ENCODE measurements around the gene PRELID2.

The PRELID2 gene

DNA sequence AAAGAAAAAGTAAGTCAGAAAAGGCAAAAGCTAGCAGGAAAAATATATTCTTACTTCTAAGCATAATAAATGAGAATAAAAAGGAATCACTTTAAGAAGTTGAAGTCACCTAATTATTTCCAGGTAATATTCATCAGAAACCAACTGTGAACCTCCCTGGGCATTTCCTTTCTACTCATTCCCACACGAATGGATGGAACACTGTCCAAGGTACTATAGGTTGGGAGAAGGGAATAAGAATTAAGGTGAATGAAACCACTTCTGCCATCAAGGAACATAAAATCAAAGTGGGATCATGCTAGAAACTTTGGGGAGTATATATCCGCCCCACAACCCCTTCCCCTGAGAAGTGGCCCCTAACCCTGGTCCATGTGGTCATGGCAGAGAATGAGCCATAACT, 41.6 kb downstream of the PRELID2 start:
- DNase-seq = no peak

DNA sequence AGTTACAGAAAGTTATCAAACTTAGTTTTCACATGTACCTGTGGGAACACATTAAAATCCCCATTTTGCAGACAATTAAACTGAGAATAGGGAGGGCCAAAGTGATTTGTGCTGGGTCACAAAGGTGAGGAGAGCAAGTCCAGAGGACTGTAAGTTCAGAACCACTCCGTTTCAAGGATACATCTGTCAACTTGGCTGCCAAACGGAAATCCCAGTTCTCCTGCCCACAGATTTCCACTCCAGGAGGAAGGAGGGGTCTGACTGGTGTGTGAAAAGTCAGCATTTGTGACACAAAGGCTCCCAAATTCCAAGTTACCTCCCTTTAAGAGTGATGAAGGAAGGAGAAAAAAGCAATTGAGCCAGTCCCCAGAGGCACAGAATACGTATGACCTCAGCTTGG, 42.3 kb downstream of the PRELID2 start:
- DNase-seq = no peak

DNA sequence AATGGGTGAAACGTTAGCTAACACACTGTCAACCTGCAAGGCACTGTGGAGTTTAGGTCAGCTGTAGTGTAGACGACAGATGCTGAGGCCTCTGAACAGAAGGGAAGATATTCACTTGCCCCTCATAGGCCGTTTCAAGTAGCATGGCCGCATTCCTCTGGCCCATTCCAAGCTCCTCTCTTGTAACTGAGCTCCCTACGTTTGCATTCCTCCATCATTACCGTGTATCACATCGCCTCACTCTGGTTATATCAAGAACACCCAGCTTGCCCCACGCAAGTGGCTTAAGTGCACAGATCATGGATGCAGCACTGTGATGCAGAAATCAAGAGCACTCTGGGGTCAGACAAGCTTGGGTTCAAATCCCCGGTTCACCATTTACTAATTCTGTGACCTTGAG, 43.3 kb downstream of the PRELID2 start:
- peak in 1 of 2 experiments; percentile 1 for DNase-seq

DNA sequence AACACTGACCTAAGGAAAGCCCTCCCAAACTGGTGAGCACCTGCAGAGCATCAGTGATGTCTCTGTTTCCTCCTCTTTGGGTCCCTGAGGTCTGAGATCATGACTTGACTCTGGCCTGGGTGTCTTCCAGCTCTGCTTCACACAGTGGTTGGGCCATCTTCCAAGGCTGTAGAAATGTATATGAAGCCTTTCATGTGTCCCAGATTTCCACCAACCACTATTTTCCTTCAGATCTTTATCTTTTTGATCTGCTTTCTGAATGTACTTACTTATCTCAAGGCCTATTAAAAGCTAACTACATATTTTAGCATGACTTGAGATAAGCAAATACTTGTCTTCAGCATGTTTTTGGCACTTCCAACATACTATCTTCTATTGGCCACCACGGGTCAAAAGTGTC, 47.1 kb downstream of the PRELID2 start:
- DNase-seq = no peak

DNA sequence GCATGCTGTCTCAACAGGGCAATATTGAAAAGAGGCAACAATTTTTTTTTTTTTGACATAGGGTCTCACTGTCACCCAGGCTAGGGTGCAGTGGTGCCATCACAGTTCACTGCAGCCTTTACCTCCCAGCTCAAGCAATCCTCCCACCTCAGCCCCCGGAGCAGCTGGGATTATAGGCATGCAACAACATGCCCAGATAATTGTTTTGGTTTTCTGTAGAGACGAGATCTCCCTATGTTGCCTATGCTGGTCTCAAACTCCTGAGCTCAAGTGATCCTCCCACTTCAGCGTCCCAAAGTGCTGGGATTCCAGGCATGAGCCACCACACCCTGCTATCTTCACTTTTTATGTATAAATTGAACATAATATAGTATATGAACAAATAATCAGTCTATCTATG, 47.6 kb downstream of the PRELID2 start:
- peak in 1 of 2 experiments; percentile 3 for DNase-seq

DNA sequence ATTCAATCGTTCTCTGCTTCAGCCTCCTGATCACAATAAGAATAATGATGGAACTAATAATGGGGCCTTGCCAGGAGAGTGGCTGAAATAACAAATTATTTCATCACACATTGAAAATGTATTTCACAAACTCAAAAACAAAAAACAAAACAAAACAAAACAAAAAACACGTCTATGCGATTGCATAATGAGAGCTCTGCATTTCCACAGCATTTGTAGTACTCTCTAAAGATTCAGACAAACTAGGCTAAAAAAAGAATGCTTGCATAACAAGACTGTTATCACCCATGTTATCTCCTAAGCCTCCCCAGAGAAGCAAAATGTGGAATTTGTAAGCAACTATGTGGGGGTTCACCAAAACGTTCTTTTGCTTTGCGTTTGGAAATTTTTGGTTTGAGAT, 48.1 kb downstream of the PRELID2 start:
- no peak for DNase-seq

DNA sequence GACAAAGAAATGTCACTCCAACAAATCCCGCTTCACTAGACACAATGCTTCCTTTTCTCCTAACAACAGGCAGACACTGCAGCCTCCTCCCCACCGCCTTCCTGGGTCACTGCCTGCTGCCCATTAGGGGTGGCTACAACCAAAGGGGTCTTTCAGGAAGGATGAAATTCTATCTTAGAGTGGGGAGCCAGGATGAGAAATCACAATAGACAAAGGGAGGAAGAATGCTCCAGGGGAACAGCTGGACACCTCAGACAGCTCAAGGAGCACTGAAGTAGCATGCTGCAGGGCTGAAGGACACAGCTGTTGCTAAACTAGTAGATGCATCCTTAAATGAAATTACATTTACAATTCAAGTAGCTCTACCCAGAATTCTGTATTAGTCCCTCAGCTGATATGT, 54.2 kb downstream of the PRELID2 start:
- peak; percentile 17 to 44 for DNase-seq

DNA sequence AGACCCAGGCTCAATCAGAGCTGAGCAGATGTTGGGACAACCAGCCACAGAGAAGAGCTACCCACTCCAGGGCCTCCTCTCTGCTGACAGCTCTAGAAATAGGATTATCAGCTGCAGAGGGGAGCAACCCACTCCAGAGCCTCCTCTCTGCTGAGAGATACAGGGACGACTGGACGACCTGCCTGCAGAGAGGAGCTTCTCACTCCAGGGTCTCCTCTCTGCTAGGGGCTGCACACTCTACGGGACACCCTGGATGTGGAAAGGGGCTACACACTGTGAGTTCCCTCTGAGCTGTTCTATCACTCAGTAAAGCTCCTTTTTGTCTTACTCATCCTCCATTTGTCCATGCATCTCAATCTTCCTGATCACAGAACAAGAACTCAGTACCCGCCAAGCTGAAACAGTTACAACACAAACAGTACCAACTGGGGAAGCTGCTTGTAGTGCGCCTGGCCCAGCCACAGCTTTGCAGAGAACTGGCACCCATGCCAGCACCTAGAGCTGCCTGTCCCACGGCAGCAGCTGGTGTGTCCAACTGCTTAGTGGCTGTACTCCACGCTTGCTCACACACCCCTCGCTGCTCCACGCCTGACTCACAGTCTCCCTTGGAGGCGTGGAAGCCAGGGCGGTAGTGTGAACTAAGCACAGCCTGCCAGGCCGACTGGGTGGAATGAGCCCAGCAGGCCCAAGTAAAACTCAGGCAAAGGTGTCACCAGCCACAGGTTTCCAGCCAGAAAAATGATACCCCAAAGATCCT, 56.8 kb downstream of the PRELID2 start:
- DNase-seq = no peak

DNA sequence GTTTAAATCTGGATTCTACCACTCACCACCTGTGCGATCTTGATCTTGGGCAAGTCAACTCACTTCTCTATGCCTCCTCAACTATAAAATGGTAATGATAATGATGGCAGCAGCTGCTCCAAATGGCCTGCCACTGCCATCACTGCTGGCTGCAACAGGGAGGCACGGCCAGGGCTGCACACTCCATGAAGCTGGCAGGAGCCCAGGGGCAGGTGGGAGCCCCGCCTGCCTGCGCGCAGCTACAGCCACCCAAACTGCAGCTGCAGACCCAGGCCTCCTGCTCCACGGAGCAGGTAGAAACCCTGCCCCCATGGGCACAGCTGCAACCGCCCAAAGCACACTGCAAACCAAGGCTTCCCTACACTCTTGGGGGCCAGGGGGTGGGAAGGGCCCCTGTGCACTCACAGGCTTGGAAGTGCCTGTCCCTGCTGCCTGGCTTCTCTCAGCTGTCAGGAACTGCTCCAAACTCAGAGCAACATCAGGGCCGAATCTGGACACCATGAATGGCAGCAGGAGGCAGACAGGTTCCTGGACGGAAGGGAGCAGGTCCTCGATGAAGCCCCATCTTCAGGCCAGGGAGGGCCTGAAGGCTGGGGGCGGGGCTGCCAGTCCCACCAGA, 57.6 kb downstream of the PRELID2 start:
- DNase-seq = no peak

DNA sequence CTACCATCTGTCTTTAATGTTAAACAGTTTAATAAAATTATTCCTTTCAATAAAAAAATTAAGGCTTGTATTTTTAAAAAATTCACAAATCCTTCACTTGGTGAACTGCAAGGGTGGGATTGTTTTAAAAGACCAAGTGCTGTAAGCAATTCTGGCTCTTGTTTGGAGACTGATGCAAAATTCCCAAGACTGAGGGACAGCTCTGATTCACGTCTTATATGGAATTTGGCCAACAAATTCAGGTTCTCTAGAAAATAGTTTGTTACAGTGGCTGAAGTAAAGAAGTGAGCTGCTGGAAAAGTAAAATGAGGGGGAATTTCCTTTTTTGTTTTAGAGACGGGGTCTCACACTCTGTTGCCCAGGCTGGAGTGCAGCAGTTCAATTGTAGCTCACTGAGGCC, 58.3 kb downstream of the PRELID2 start:
- no peak for DNase-seq

DNA sequence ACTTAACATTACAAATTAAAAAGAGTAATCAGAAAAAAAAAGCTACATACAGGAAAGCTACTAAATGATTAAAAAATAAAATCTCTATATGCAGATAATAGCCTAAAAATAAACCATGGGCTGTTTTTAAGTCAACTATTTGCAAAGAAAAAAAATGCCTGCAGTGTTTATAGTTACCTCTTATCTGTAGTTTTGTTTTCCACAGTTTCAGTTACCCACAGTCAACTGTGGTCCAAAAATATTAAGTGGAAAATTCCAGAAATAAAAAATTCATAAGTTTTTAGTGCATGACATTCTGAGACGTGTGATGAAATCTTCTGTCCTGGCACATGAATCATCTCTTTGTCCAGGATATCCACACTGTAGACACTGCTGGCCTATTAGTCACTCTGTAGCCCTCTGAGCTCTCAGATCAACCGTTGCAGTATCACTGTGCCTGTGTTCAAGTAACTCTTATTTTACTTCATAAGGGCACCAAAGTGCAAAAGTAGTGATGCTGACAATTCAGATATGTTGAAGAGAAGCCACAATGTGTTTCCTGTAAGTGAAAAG, 59.2 kb downstream of the PRELID2 start:
- DNase-seq = no peak

DNA sequence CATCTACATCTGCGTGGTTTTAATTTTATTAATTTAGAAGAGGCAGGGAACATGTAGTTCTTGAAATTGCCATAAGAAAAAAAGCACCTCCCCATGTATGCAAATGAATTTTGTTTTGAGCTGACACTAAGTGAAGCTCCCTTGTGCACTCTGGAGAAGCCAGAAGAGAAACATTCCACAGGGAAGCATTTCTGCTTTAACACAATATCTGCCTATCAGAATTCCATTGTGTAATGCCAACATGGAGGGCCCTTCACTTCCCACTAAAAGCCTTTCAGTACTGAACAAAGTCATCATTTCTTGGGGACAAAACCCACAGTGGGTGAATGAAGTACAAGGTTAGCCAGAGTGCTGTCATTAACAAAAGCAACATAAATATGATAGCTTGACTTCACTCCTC, 59.7 kb downstream of the PRELID2 start:
- DNase-seq = no peak

DNA sequence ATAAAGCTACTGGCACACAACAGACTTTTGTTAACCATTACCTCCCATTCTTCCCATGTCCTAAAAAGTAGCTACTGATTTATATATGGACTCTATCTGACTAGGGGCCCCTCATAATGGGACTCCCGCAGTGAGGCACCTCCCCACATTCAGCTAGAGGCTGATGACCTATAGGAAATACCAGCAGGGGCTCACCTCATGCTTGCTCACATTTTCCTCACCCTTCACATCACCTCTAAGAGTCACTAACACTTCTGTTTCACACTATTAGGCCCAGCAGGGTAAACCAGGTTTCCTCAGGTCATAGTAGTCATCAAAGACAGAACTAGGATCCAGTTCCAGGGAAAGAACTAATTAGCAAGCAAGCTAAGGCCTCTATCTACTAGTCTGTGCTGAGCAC, 60.7 kb downstream of the PRELID2 start:
- no peak for DNase-seq

DNA sequence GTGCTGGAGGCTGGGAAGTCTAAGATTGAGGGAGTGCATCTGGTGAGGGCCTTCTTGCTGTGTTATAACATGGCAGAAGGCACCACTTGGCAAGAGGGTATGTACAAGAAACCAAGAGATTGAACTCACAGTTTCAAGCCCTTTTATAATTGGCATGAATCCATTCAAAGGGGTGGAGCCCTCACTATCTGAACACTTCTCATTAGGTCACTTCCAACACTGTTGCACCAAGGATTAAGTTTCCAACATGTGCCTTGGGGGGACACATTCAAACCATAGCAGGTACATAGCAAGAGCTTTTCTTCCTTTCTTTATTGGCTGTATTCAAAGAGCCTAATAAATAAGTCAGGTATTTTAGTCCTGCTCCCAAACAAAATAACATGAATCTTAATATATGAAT, 62.7 kb downstream of the PRELID2 start:
- no peak for DNase-seq

DNA sequence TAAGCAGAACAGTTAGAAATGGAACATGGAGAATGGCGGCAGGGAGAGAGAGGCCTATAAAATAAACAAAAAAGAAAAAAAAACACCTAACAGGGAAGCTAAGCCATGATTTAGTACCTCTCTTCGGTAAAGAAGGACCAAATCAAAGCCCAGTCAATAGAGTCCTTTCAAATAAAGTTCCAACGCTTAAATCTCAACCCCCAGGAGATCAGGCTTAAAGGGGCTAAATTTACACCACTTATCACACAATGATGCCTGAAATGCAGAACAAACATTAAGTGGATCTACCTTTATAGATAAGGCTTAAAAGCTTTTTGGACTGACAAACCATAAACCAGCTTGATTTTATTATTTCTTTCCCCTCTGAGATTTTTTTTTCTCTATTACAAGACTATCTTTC, 66.3 kb downstream of the PRELID2 start:
- DNase-seq = no peak

DNA sequence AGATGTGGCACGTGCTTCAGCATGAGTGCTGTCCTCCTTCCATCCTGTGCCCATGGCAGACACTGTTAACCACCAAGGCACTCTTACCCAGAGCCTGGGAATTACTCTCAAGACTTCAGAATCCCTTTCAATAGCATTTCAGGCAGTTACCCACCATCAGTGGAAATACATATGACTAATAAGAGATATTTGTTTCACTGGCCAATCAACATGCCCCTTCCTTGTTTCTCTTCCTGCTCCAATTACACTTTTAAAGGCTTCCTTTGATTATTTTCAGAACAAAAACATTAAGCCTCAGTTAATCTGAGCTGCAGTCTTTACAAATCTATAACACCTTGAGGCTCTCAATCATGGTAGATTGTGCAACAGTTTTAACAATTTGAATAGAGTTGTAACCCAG, 70.8 kb downstream of the PRELID2 start:
- no peak for DNase-seq

DNA sequence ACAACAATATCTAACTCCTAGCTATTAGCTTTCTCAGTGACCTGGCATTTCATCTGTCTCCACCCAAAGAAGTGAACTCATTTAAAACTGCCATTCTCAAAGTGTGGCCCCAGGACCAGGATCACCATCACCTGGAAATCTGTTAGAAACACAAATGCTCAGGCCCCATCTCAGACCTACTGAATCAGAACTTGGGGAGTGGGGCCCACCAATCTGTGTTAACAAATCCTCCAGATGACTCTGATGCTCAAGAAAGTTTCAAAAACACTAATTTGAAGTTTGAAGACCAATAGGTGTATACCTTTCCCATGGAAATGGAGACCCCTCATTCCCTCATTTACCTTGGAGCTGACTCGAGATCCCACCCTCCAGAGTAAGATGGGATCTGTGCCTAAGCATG, 72.3 kb downstream of the PRELID2 start:
- no peak for DNase-seq

DNA sequence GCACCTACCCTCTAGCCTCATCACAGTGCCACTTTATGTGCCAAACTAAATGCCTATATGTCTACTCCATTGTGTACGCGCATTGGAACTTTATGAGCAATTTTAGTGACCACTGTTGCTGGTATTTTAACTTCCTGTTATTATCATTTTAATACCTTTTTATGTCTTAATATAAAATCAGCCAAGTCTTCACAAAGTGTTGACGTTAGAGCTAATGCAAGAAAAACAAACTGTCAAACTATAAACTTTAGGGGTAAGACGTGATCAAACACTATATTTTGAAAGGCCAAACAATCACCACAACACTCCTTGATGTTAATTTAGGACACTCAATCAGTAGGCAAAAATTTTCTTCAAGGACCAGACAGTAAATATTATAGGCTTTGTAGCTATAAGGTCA, 73.9 kb downstream of the PRELID2 start:
- no peak for DNase-seq

DNA sequence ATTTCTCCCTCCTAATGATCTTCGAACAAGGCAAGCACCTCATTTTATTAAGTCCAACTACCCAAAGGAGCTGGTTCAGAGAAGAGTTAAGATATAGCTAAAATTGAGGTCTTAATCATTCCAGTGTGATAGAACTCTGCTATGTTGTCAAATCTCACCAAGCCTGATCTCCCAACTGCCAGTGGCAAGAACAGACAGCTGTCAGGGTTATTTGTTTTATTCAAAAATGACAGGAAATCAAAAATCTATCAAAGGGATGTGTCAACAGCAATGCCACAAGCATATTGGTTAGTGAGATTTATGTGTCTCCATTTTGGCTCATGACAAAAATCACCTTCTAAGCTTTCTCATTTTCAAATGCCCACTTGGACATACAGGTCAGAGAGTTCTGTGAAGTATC, 74.5 kb downstream of the PRELID2 start:
- no peak for DNase-seq

DNA sequence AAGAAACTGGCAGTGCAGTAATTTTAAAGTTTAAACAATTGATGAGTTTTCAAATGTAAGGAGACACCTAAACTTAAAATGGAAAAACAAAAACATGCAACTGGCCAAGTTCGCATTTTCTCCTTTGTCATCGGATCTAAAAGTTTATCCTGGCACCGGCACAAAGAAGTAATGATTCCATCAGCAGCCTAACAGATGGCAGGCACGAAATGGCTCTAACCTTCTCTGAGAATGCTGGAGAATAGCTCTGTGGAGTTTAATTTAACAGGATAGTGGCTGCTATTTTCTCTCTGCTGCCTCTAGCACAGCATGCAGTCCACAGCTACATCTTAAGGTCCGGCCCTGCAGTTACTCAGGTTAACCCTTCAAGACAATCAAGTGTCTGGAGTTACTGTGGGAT, 82.2 kb downstream of the PRELID2 start:
- DNase-seq = no peak

DNA sequence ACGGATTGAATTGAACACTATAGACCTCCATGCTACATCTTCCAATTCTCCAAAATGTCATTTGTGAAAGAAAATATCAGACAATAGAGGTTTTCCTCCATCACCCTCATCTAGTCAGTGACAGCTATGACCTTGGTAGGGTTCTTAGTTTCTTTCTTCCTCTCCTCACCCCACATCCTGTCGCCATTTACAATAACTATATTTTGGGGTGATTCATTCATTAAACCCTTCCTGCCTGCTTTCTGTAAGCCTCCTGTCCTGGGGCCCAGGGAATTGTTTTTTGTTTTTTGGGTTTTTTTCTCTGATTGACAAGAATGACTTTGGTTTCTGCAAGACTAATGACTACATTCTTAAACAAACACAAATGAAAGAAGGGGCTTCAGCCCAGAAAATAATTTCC, 82.6 kb downstream of the PRELID2 start:
- no peak for DNase-seq

DNA sequence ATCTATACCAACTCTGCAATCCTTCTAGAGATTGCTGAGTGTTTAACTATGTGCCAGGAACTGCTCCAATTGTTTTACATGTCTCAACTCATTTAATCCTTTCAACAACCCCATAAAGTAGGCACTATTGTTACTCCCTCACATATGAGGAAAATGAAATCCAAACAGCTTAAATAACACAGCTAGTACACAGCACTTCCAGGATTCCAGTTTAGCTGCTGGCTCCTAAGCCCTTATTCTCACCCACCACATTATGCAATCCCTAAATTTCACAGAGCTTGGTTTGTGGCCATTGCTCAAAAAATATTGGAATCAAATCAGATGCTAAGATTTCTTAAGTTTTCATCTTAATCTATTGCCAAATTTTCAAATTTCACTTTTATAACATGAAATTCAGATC, 84.9 kb downstream of the PRELID2 start:
- DNase-seq = no peak

DNA sequence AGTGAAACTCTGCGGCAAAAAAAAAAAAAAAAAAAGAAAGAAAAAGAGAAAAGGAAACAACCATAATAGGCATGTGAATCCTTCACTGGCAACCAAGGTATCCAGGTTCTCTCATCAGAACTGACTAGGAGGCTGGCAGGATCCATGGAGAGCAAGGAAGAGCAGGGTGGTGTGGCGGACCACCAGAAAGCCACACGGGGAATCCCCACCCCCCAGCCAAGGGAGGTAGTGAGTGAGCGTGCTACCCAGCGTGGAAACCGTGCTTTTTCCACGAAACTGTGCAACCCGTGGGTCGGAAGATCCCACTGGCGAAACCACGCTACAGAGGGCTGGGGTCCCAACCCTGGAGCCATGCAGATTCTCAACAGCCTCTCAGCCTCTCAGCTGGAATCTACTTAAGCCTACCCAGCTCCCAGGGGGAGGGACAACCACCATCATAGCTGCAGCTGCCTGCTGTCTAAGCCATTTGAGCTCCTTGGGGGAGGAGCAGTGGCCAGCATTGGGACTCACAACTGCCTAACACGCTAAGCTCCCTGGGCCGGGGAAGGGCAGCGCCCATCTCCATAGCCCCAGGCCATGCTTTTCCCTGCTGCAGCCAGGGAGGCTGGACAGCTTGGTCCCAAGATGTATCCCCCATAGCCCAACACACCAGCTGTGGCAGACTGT, 91.6 kb downstream of the PRELID2 start:
- DNase-seq = peak in 1 of 2 experiments; percentile 17

DNA sequence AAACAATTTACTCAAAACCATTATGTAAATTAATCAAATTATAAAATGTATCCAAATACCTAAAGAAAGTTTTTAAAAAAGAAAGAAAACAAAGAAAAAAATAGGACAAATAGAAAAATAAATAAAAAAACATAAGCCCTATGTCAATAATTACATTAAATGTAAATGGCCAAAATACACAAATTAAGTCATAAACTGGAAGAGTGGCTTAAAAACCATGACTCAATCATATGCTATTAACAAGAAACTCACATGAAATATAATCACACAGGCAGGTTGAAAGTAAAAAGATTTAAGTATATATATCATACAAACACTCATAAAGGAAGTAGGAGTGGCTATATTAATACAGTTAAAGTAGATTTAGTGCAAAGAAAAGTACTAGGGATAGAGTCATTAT, 95.3 kb downstream of the PRELID2 start:
- no peak for DNase-seq

All from NCI-H524 (cell line).